GM19035 (cell line): Measurements from ENCODE around the gene FGD6.
"Not testable (repeated sequence)": the region's sequence is repeated elsewhere in the genome, so short reads cannot be mapped to it uniquely, and the experiment has no call there.

Source experiments
- ATAC-seq: cut with Tn5 transposase; IDR thresholded peaks from one replicate; pipeline ENCODE4 v1.9.1; 2021; ENCODE audit not compliant: unreplicated experiment

FGD6 gene

DNA sequence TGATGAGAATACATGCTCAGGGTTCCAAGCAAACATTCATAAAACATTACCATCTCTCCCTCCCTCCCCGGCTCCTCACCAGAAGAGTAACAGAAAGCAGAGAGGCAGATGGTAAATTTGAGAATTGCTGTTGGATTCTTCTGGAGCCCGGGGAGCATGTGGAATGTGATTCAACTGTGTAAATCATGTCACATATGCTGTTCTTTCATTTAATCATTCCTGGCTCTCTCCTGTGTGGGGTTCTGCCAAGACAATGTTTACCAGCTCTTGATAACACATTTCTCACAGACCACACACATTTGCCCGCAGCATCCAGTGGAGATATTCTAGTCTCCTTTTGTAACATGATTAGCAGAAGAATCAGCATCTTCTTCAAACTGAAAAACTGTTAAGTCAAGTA lies 120.4 kb downstream of the FGD6 start:
- ATAC-seq = no peak

DNA sequence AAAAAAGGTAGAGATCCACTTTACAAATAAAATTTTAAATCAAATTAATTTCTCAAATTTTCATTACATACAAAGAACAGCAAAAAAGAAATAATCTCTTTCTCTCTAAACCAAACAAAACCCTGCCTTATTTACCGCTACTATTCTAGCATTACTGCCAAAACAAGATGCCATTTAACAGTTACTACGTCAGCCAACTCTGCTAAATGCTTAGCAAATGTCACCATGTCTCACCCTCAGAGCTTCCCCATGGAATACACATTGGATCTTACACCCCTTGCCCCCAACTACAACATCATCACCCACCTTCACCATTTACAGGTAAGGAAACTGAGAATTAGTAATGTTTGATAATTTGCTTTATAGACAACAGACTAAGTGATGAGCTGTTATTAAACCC lies 120.9 kb downstream of the FGD6 start:
- ATAC-seq = no peak

DNA sequence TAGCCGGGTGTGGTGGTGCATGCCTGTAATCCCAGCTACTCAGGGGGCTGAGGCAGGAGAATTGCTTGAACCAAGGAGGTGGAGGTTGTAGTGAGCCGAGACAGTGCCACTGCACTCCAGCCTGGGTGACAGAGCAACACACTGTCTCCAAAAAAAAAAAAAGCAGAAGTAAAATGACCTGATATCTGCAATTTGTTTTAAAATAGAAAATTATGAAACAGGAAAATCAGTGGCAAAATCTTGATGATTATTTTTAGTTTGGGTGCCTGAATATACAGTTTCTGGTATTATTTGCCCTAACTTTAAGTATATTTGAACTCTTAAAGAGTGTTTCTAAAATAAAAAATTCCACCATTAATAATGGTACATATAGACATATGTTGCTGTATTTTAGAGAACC lies 121.4 kb downstream of the FGD6 start:
- not testable (repeated sequence) for ATAC-seq

DNA sequence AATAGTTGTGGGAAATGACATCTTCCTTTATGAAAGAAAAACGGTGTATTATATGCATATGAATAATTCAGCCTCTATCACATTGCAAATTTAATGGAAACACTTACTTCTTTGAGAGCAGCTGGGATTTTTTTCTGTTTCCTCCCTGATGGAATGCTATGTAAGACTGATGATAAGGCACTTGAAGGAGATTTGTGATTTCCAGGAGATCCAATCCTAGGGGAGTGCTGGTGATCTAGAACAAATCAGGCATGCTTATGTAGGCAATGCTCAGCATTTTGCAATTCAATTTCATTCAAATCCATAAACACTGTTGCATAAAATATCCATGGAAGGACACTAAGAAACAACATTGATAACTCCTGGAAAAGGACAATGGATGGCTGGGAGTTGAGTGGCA lies 127.8 kb downstream of the FGD6 start:
- no peak for ATAC-seq

DNA sequence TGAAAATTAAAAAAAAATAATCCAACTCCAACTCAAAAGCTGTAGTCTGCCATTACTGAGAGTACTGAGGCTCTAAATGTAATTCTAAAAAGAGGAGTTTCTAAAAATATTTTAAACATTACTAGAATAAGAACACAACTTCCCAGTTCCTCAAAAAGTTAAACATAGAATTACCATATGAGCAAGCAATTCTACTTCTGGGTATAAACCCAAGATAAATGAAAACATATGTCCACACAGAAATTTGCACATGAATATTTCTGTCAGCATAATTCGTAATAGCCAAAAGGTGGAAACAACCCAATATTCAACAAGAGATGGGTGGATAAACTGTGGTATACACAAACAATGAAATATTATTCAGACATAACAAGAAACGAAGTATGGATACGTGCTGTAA lies 128.9 kb downstream of the FGD6 start:
- no peak for ATAC-seq

DNA sequence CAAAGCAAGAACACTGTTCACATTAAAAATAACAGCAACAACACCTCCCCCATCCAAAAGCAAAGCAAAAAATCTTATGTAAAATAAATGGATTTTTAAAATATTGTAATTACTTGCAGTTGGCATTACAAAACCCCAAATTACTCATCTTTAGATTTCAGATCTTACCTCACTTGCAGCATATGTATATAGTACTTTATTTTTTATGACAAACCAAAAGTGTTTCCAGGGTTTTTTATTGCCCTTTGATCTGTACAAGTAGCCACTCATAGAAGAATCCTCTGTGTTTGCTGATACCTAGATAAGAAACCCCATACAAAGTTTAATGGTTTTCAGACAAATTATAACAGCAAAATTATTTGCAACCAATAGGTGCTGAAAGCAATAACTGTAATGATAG lies 131.7 kb downstream of the FGD6 start:
- ATAC-seq = no peak

DNA sequence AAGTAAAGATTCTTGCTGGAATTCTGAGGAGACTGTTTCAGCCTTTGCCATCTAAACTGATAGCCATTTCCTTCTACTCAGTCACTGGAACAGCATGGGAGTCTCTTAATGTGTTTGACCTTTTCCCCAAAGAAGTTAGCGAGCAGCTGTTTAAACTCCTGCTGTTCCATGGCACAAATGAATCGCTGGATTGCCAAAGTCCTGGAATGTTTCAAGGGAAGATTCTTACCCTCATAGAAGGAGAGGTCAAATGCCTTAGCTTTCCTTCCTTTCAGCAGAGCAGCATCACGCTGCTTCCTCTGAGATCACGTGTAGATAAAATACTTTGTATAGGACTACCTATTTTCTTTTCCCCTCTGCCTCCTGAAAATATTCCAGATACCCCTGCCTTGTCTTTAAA lies 133.3 kb downstream of the FGD6 start:
- no peak for ATAC-seq

DNA sequence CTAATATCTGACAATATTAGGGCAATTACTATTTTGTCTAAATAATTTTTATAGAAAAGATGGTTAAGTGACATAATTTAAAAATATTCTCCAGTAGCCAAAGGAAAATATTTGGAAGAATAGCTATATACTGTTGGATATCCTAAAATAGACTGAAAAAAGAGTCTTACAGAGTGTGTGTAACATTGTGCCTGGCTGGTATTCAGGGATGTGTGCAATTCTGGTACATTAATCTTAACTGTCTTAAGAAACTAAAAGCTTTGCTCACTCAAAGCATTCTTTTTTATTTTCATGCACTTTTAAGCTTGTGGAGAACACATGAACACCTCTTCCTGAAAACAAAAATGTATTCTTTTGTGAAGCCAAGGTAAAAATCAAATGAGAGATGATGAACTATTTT lies 133.8 kb downstream of the FGD6 start:
- no peak for ATAC-seq

DNA sequence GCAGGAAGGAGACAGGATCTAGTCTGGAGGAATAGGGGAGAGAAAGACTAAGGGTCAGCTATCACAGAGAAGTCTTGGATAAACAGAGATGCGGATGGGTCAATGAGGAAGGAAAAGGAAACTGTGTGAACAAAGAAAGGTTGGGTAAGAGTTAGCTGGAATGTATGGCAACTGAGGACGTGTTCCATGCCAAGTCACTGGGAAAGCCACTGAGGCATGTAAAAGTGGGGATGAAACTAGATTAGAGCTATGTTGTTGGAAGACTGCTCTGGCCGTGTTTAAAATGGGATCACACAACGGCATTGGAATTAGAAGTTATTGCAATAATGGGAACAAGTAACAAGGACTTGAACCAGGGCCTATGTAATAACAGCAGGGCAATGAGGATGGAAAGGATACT lies 139.9 kb downstream of the FGD6 start:
- ATAC-seq = no peak

DNA sequence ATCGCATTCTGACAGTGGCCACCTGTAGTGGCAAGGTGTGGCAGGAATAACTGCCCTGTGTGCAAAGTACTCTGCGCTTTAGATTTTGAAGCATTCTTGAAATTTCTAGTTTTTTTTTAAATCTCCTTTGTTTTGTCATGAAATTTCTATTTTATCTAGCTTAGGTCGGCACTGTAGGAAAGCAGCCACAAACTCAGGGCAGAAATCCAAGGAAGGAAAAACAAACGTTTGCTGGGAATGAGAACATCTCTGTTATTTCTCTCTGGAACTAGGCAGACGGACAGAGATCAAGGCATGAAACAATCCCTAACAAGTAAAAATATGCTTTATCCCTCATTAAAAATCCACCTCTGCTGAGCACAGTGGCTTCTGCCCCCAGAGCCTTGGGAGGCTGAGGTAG lies 142.5 kb downstream of the FGD6 start:
- no peak for ATAC-seq

DNA sequence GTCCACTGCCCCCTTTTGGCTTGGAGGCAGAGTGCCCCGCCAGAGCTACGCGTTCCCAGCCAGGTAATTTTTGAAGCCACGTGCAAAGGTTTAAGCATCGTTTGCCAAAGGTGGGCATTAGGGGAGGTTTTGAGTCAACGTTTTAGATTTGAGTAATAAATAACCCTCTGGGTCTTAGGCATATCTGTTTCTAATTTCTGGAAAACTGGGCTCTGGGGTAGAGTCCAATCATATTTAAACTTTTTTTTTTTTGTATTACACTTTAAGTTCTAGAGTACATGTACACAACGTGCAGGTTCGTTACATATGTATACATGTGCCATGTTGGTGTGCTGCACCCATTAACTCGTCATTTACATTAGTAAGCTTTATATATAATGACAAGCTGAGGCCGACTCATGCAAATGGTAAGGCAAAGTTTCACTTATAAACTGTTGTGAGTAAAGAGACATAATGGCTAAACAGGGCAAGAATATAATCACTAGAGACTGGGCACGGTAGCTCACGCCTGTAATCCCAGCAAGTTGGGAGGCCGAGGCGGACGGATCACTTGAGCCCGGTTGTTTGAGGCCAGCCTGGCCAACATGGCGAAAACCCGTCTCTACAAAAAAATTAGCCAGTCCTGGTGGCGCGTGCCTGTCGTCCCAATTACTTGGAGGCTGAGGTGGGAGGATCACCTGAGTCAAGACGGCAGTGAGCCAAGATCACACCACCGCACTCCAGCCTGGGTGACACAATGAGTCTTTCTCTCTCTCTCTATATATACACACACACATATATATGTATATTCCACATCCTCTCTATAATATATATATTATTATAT lies 143.4 kb downstream of the FGD6 start:
- ATAC-seq = no peak

DNA sequence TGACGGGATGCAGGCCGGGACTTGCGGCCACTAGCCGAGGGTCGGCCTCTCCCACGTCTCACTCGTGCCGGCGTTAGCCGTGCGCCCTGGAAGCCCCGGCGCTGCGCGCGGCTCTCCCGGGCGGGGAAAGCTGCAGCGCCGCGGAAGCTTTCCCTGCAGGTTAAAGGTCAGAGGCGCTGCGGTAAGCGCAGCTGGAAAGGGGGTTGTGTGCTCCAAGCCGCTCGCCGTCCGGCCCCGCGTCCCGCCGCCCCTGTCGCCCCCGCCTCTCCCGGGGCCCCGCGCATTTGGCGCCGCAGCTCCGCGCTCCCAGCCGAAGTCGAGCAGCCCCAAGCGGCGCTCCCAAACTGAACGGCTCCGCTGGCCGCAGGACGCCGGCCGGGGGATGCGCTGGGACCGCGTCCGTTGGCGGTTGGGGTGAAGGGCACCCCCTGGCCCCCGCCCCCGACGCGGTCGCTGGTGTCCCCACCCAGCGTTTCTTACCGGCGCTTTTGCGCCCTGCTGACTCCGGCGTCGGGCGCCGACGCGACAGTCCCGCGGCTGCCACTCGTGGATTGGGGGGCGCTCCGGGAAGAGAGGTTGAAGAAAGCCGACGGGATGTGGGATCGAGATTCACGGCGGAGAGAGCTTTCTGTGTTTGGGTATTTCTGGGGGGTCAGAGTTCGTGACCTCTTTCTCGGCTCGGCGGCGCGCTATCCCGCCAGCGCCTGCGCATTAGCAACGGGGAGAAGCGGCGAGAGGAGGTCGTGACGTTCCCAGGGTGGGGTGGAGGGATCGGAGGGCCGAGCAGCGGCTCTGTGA lies 144.2 kb downstream of the FGD6 start, which contains the start of gene NR2C1:
Gene NR2C1 (minus strand): TSS at position 719 of the 798 bp plus-strand sequence. CDS start 6,234 bp downstream, outside the sequence.
- ATAC-seq = peak; percentile 93

DNA sequence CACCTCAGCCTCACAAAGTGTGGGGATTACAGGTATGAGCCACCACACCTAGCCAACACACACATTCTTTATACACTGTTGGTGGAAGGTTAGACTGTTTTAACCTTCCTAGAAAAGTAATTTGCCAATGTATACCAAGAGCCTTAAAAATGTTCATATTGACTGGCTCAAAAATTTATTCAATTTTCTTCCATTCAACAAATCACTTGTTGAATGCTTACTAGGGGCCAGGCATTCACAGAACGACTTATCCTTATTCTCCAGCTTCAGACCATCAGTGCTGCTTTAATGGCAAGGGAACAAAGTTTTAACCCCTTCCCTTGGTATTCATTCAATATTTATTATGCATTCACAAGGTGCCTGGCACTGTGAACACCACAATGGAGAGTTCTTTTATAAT lies 146.9 kb downstream of the FGD6 start:
- no peak for ATAC-seq

DNA sequence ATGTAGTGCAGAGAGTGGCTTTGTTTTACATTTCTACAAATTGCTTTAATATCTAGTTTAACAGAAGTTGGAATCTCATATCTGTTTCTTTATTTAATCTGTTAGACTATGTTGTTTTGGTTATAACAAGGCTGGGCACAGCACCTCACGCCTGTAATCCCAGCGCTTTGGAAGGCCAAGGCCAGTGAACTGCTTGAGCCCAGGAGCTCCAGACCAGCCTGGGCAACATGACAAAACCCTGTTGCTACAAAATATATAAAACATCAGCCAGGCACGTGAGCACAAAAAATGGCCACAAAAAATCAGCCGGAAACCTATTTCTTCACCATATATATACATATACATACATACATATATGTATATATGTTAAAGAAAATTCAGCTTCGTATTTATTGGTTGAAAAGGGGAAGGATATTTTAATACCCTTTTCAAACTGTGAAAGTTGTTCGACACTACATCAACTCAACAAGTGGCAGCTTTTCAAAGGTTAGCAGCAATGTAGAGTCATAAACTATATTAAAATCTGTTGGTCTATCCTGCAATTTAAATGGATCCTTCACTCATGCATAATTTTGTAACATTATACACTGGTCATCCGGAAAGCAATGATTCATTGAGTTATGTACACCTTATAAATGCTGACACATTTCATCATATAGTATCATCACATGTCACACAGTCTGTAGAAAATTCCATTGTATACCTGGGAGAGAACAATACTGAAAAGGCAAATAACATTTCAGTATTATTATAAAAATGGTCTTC lies 151.0 kb downstream of the FGD6 start:
- ATAC-seq = no peak

DNA sequence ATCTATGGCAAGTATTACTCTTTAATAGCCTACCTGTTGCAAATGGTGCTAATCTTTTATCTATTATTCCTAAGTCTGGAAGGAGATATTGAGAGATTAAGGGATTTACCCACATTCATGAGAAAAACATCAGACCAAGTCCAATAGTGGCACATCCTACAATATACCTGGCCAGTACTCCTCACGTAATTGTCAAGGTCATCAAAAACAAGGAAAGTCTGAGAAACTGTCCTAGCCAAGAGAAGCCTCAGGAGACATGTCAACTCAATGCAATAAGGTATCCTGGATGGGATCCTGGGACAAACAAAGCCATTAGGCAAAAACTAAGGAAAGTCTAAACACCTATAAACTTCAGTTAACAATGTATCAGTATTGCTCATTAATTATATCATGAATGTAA lies 156.3 kb downstream of the FGD6 start:
- ATAC-seq = no peak

DNA sequence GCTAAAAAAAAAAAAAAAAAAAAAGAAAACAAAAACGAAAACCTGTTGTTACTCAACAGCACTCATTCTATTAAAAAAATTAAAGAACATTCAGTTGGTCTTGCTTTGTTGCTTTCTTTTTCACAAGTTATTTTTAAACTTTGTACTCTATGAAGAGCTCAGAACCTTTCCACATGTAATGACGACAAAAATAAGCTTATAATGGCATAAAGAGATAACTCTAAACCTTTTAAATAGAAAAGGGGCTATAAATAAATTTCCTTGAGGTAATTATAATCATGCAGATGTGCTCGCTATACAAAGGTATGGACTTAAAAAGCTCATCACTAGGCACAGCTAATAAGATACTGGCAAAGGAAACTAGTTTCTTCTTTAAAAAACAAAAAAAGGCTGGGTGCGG lies 157.3 kb downstream of the FGD6 start:
- no peak for ATAC-seq

DNA sequence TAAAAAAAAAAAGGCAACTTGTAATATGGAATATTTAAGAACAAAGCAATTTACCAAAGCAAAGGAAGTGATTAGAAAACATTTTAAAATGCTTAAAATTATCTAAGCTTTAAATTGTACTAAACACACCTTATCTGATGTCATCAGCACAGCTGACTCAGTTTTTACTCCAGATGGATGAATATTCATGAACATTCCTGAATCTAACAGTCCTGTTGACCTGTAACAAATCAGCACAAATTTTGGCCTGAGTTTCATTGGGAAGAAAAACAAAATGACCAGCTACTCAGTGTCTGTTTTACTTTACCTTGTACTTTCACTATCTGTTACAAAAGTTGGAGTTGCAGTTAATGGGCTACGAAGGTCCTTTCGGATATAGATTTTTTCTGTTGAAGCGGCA lies 159.8 kb downstream of the FGD6 start:
- ATAC-seq = no peak

DNA sequence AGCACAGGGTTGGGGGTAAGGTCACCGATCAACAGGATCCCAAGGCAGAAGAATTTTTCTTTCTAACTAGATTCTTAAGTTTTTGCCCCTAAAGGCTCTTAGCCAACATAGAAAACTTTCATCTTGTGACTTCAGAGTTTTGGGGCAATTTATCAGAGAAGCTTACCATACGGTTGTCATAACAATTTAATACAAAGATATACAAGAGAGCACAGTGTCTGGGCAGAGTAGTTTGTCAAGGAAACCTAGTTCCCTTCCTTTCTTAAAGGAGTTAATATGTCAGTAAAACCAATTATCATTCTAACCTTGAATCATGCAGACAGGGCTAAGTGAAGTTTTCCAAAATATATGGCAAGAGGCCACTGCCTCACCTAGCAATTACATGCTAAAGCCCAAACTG lies 162.2 kb downstream of the FGD6 start:
- ATAC-seq = no peak

DNA sequence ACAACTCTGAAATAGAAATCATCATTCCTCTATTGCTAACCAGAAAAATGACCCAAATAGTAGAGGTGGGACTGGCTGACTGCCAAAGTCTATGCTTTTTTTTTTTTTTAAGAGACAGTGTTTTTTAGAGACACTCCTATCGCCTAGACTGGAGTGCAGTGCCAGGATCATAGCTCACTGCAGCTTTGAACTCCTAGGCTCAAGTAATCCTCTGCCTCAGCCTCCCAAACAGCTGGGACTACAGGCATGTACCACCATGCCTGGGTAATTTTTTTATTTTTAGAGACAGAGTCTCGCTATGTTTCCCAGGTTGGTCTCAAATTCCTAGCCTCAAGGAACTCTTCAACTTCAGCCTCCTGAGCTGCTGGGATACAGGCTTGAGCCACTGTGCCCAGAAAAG lies 163.1 kb downstream of the FGD6 start:
- no peak for ATAC-seq

DNA sequence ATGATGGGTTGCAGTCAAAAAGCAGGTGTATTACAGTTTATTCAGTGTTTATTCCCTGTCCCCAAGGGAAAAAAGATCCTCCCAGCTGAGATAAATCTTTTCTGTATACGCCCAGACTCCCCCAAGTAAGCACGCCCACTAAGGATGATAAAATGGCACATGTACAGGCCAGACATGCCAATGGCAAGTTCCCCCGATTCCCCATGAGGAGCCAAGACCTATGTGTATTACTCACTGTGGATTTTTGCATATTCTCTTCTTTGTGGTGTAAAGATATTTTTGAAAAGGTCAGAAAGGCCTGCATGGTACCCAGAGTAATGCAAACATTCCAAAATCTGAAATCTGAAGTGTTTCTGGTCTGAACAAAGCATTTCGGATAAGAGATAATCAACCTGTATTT lies 166.0 kb downstream of the FGD6 start:
- no peak for ATAC-seq

DNA sequence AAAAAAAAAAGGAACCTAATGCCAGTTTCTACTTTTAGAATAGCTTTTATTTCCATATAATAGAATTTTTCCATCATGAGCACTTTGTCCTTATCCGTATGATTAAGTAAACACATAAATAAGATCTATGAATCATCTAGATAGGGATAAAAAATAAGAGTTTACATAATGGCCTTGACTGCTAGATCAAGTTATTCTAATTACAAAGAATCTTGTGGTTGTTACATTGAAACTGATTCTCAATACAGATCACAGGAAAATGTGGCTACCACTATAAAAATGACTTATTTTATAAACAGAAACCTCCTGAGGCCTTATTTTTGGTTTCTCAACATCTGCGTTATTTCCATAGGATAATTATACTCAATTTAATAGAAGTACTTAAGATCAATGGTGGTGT lies 179.4 kb downstream of the FGD6 start:
- no peak for ATAC-seq

DNA sequence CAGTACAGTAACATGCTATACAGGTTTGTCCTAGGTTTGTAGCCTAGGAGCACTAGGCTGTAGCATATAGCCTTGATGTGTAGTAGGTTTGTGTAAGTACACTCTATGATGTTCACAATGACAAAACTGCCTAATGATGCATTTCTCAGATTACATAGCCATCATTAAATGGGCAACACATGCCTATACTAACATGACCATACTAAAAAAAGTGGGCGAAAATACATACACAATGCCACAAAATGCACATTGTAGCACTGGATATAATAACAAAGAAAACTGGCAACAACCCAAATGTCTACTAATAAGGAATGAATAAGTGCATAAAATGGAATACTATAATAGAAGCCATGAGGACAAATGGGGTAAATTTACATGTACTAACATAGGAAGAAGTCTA lies 182.5 kb downstream of the FGD6 start:
- no peak for ATAC-seq
